GM23248 (cell line): ENCODE data around the gene NTMT1. TPM values are rescaled to one million over a fixed set of nuclear protein-coding genes. Genes with fewer than 3 reads are reported as not detected.
A peak's percentile ranks its signal among the peaks of the same experiment; 100 is the strongest.

Experiments used
- DNase-seq: peaks from one replicate; pipeline ENCODE4 v3.0.0-alpha.2; 2015
- H2AFZ ChIP-seq: fragments of 200-600 bp; sonication (generic); 2 replicates; pipeline ENCODE4 v1.6.1; 2016; ENCODE audit warnings: antibody characterized with exemption
- H3F3A ChIP-seq: fragments of 200-600 bp; sonication (generic); 2 replicates; pipeline ENCODE4 v1.6.1; 2016; ENCODE audit warnings: mild to moderate bottlenecking, antibody characterized with exemption, mixed run types; ENCODE audit not compliant: insufficient read depth
- H3K27ac ChIP-seq: fragments of 200-600 bp; sonication (generic); 2 replicates; pipeline ENCODE4 v1.5.1; 2016; ENCODE audit warnings: mild to moderate bottlenecking
- H3K27me3 ChIP-seq: fragments of 200-600 bp; sonication (generic); replicated peaks from 2 replicates; pipeline ENCODE4 v1.6.1; 2016; ENCODE audit warnings: mild to moderate bottlenecking; ENCODE audit not compliant: insufficient read depth
- H3K36me3 ChIP-seq: fragments of 200-600 bp; sonication (generic); 2 replicates; pipeline ENCODE4 v1.6.1; 2016; ENCODE audit warnings: low read depth, mild to moderate bottlenecking
- H3K4me1 ChIP-seq: fragments of 200-600 bp; sonication (generic); 2 replicates; pipeline ENCODE4 v1.6.1; 2016; ENCODE audit warnings: mild to moderate bottlenecking; ENCODE audit not compliant: insufficient read depth
- H3K4me2 ChIP-seq: fragments of 200-600 bp; sonication (generic); one replicate; pipeline ENCODE4 v1.6.1; 2016; ENCODE audit warnings: mild to moderate bottlenecking; ENCODE audit not compliant: unreplicated experiment
- H3K4me3 ChIP-seq: fragments of 200-600 bp; sonication (generic); 2 replicates; pipeline ENCODE4 v1.5.1; 2016; ENCODE audit warnings: mild to moderate bottlenecking
- H3K79me2 ChIP-seq: fragments of 200-600 bp; sonication (generic); 2 replicates; pipeline ENCODE4 v1.6.1; 2016; ENCODE audit warnings: mild to moderate bottlenecking; ENCODE audit not compliant: insufficient read depth
- H3K9ac ChIP-seq: fragments of 200-600 bp; sonication (generic); 2 replicates; pipeline ENCODE4 v1.6.1; 2016; ENCODE audit warnings: mild to moderate bottlenecking
- H3K9me2 ChIP-seq: fragments of 200-600 bp; sonication (generic); 2 replicates; pipeline ENCODE4 v1.6.1; 2016; ENCODE audit warnings: mixed run types, mild to moderate bottlenecking, moderate library complexity; ENCODE audit not compliant: insufficient read depth
- H3K9me3 ChIP-seq: fragments of 200-600 bp; sonication (generic); one replicate; pipeline ENCODE4 v1.6.1; 2017; ENCODE audit warnings: low read depth
- H4K20me1 ChIP-seq: fragments of 200-600 bp; sonication (generic); 2 replicates; pipeline ENCODE4 v1.6.0; 2016; ENCODE audit not compliant: insufficient read depth
- EZH2 ChIP-seq: fragments of 200-600 bp; sonication (generic); IDR thresholded peaks from 2 replicates; pipeline ENCODE4 v1.6.1; 2018; ENCODE audit warnings: antibody characterized with exemption, mild to moderate bottlenecking; ENCODE audit not compliant: insufficient read depth, poor library complexity, severe bottlenecking
- EZH2phosphoT487 ChIP-seq: fragments of 200-600 bp; sonication (generic); IDR thresholded peaks from 2 replicates; pipeline ENCODE4 v1.6.1; 2018; ENCODE audit warnings: antibody characterized with exemption, moderate library complexity, mild to moderate bottlenecking, low read depth; ENCODE audit not compliant: insufficient read depth
- WGBS, 2 experiments: methylation state at CpG; one replicate each; pipeline ENCODE4 v1.1.6; 2015 to 2017; ENCODE audit warnings: low lambda C conversion rate in 2 of 2, low coverage in 1 of 2; ENCODE audit errors: missing lambda C conversion rate in 2 of 2; 5-methylcytosine and 5-hydroxymethylcytosine counted together
- in situ Hi-C: fragments of 300-500 bp; cut with MboI; formaldehyde crosslinking; loops from 2 replicates; pipeline ENCODE4 v1.15.0; 2020
- polyA plus RNA-seq: library from polyadenylated mRNA; unstranded; fragments of >200 nt; fragmentation: Nextera tagmentation; extraction: Ambion mirVana; gene quantifications from 2 replicates; pipeline ENCODE4 v1.2.1, GENCODE V29; 2016
- total RNA-seq: library from RNA; depleted of rRNA; stranded (reverse); fragments of >200 nt; shearing (Covaris generic); gene quantifications from 2 replicates; pipeline ENCODE4 v1.2.3, GENCODE V29; 2014

The NTMT1 gene
- total and polyA plus RNA-seq, 2 experiments from 2014 or later, result 44.5 to 115 TPM

- 36 to 37% methylated on average over 9 of the region's 9 CpGs for WGBS, 2 experiments
These were observed 45.1 kb downstream of the NTMT1 start for GRCh38 chr9:129671065-129671464.

GRCh38 chr9:129671519-129671918, 45.6 kb downstream of the NTMT1 start:
- Histone ChIP-seq H3K9me3 (no peaks in the 10 kb centered on the region), H3K27ac (peak overlapping the region; percentile 99), H3K4me3 (no peak overlapping the region), H4K20me1 (no peaks in the 10 kb centered on the region), H3K4me1 (peaks cover 50% of the 10 kb centered on the region), H3K79me2 (peaks cover 99% of the 10 kb centered on the region), H3K27me3 (no peaks in the 10 kb centered on the region), H3K4me2 (no peak overlapping the region), H3K9ac (peak overlapping the region; percentile 94), H3K36me3 (no peaks in the 10 kb centered on the region), H3F3A (peaks cover 43% of the 10 kb centered on the region), H3K9me2 (no peaks in the 10 kb centered on the region), H2AFZ (no peak overlapping the region)
- peak; percentile 82 for DNase-seq
- in situ Hi-C loops, result no loop called here
- no peak for TF ChIP-seq EZH2
- no peak for TF ChIP-seq EZH2phosphoT487
- WGBS, 2 experiments, result 10 to 17% methylated on average over 6 to 7 of the region's 7 CpGs

More at GRCh38 chr9:129671065-129671464, 45.1 kb downstream of the NTMT1 start:
- Histone ChIP-seq H3K27ac (peak overlapping the region; percentile 99), H3K79me2 (peaks cover 99% of the 10 kb centered on the region), H3K9ac (peak overlapping the region; percentile 94), H4K20me1 (no peaks in the 10 kb centered on the region), H3K4me1 (peaks cover 45% of the 10 kb centered on the region), H3K27me3 (no peaks in the 10 kb centered on the region), H3K4me2 (no peak overlapping the region), H3K9me2 (no peaks in the 10 kb centered on the region), H3K36me3 (no peaks in the 10 kb centered on the region), H3K4me3 (0 out of 2 replicates have a peak overlapping the region, but pooled peaks have one; percentile 82), H3F3A (peaks cover 39% of the 10 kb centered on the region), H2AFZ (no peak overlapping the region), H3K9me3 (no peaks in the 10 kb centered on the region)
- no peak for TF ChIP-seq EZH2
- TF ChIP-seq EZH2phosphoT487, result no peak
- in situ Hi-C loops, result no loop called here
- DNase-seq, result peak; percentile 33

- WGBS, 2 experiments, result 88 to 91% methylated on average over 8 of the region's 8 CpGs
- Histone ChIP-seq H3K9me2 (no peaks in the 10 kb centered on the region), H3K36me3 (no peaks in the 10 kb centered on the region), H3F3A (peaks cover 45% of the 10 kb centered on the region), H2AFZ (no peak overlapping the region), H3K9ac (no peak overlapping the region), H3K27me3 (no peaks in the 10 kb centered on the region), H3K4me1 (peaks cover 62% of the 10 kb centered on the region), H4K20me1 (no peaks in the 10 kb centered on the region), H3K79me2 (peaks cover 99% of the 10 kb centered on the region), H3K4me2 (no peak overlapping the region), H3K27ac (no peak overlapping the region), H3K4me3 (no peak overlapping the region), H3K9me3 (no peaks in the 10 kb centered on the region)
- in situ Hi-C loops, result no loop called here
- DNase-seq, result no peak
- TF ChIP-seq EZH2, result no peak
These were observed 46.7 kb downstream of the NTMT1 start for GRCh38 chr9:129672702-129673101.

GRCh38 chr9:129673602-129674001, 47.6 kb downstream of the NTMT1 start:
- Histone ChIP-seq H3K9me3 (no peaks in the 10 kb centered on the region), H3K4me1 (peaks cover 55% of the 10 kb centered on the region), H3K9ac (peak overlapping the region; percentile 71), H3K79me2 (peaks cover 99% of the 10 kb centered on the region), H3K9me2 (no peaks in the 10 kb centered on the region), H3K4me3 (no peak overlapping the region), H4K20me1 (no peaks in the 10 kb centered on the region), H3K27ac (no peak overlapping the region), H3K27me3 (no peaks in the 10 kb centered on the region), H3K36me3 (no peaks in the 10 kb centered on the region), H2AFZ (no peak overlapping the region), H3F3A (peaks cover 39% of the 10 kb centered on the region), H3K4me2 (no peak overlapping the region)
- in situ Hi-C loops, result no loop called here
- TF ChIP-seq EZH2 (no peak), EZH2phosphoT487 (no peak)
- WGBS, 2 experiments, result 68 to 78% methylated on average over 12 of the region's 12 CpGs
- DNase-seq, result no peak

GRCh38 chr9:129674229-129674628, 48.3 kb downstream of the NTMT1 start:
- Histone ChIP-seq H3K4me3 (no peak overlapping the region), H3K9me2 (no peaks in the 10 kb centered on the region), H3K4me2 (peak overlapping the region; percentile 6), H3K27me3 (no peaks in the 10 kb centered on the region), H3K36me3 (no peaks in the 10 kb centered on the region), H4K20me1 (no peaks in the 10 kb centered on the region), H2AFZ (no peak overlapping the region), H3K9me3 (no peaks in the 10 kb centered on the region), H3F3A (peaks cover 34% of the 10 kb centered on the region), H3K27ac (peak overlapping the region; percentile 7; the same call in 1 of the 2 replicates), H3K79me2 (peaks cover 100% of the 10 kb centered on the region), H3K9ac (peak overlapping the region; percentile 71), H3K4me1 (peaks cover 49% of the 10 kb centered on the region)
- WGBS, 2 experiments, result 39 to 91% methylated on average over 4 to 7 of the region's 7 CpGs
- in situ Hi-C loops, result no loop called here
- TF ChIP-seq EZH2phosphoT487 (no peak), EZH2 (no peak)
- DNase-seq, result no peak
